ENCODE data around the gene CALY. TPM values are rescaled to one million over a fixed set of nuclear protein-coding genes. Genes with fewer than 3 reads are reported as not detected.
"Not testable (repeated sequence)": the region's sequence is repeated elsewhere in the genome, so short reads cannot be mapped to it uniquely, and the experiment has no call there.

The CALY gene
- total and polyA plus RNA-seq, 8 donors = 0.75 to 17.8 (median 3.2) TPM

DNA sequence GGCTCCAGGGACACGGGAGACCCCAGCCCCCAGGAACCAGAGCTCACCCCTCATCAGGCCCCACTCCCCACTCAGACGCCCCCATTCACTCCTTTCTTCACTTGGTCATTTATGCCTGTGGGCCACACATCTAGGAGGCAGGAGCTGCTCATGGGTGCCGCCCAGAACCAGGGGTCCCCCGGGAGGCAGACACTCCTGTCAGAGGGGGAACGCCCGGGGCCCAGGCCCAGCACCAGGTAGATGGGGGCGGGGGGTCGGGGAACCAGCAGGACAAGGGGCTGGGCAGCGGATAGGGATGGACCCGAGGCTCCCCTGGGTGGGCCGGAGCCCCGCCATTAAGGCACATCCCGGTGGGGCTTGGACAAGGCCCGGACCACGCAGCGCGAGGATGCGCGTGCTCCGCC lies 11.8 kb downstream of the CALY start:
- intact Hi-C loops (cut with DNase I) = no loop called here
- Histone ChIP-seq H3K27ac (no peak overlapping the region), H3K4me3 (peak overlapping the region in 1 of 4 donors; percentile 44), H3K36me3 (no peaks in the 10 kb centered on the region), H3K27me3 (peaks cover 0 to 24% (median 15%) of the 10 kb centered on the region in 4 donors), H3K4me1 (peaks cover 0 to 8% (median 7%) of the 10 kb centered on the region in 3 donors), H3K9me3 (no peaks in the 10 kb centered on the region)
- DNase-seq = peak in 4 of 6 donors; percentile 26 to 82 (median 53)
- FAIRE-seq = no peak
- peak; percentile 6 to 10 (median 7) for ATAC-seq
- 17 to 32% methylated on average over 10 to 20 of the region's 20 CpGs for WGBS, 2 donors
- TF ChIP-seq, protein P1, sequence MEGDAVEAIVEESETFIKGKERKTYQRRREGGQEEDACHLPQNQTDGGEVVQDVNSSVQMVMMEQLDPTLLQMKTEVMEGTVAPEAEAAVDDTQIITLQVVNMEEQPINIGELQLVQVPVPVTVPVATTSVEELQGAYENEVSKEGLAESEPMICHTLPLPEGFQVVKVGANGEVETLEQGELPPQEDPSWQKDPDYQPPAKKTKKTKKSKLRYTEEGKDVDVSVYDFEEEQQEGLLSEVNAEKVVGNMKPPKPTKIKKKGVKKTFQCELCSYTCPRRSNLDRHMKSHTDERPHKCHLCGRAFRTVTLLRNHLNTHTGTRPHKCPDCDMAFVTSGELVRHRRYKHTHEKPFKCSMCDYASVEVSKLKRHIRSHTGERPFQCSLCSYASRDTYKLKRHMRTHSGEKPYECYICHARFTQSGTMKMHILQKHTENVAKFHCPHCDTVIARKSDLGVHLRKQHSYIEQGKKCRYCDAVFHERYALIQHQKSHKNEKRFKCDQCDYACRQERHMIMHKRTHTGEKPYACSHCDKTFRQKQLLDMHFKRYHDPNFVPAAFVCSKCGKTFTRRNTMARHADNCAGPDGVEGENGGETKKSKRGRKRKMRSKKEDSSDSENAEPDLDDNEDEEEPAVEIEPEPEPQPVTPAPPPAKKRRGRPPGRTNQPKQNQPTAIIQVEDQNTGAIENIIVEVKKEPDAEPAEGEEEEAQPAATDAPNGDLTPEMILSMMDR (IDR thresholded peaks at IDR 0.05) = no peak

DNA sequence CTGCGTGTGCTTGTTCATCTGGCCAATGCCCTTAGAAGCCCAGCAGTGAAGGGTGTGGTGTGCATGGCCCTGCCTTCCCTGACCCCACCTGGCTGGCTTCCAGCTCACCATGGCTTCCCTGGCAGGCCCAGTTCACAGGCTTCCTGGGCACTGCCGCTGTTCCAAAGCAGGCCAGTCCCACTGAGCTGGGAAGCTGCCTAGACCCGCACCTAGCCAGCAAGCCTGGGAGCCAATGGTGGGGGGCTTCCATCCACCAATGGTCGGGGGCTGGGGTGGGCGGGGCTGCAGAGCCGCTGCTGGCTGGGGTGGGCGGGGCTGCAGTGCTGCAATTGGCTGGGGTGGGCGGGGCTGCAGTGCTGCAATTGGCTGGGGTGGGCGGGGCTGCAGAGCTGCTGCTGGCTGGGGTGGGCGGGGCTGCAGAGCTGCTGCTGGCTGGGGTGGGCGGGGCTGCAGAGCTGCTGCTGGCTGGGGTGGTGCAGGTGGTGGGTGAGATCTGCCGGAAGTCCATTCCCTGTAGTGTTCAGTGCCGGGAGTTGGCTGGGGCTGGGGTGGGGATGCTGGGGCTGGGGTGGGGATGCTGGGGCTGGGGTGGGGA lies 12.4 kb downstream of the CALY start:
- Histone ChIP-seq H3K4me1 (peaks cover 0 to 8% (median 7%) of the 10 kb centered on the region in 3 donors), H3K36me3 (no peaks in the 10 kb centered on the region), H3K9me3 (no peaks in the 10 kb centered on the region), H3K27me3 (peaks cover 0 to 24% (median 15%) of the 10 kb centered on the region in 4 donors), H3K4me3 (peak overlapping the region in 1 of 4 donors; percentile 18), H3K27ac (no peak overlapping the region)
- DNase-seq = peak; percentile 67 to 87 (median 80)
- intact Hi-C loops (cut with DNase I) = no loop called here
- no peak for FAIRE-seq
- whole genome bisulfite sequencing, 2 donors = 6 to 9% methylated on average over 8 to 13 of the region's 13 CpGs
- TF ChIP-seq, protein P1 (IDR thresholded peaks at IDR 0.05) = no peak
- peak; percentile 83 to 89 (median 85) for ATAC-seq

DNA sequence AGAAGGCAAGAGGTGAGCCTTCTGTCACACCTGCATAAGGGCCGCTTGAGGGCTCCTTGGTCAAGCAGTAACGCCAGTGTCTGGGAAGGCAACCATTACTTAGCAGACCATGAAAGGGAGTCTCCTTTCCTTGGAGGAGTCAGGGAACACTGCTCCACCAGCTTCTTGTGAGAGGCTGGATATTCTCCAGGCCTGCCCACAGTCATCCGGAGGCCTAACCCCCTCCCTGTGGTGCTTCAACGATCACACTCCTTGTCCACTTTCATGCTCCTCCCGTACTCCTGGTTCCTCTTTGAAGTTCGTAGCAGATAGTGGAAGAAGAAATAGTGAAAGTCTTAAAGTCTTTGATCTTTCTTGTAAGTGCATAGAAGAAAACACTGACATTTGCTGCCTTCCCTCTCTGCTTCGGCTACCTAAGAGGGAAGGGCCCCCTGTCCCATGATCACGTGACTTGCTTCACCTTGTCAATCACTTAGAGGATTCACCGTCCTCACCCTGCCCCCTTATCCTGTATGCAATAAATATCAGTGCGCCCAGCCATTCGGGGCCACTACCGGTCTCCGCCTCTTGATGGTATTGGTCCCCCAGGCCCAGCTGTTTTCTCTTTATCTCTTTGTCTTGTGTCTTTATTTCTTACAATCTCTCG lies 14.5 kb downstream of the CALY start:
- DNase-seq; H3K36me3 ChIP-seq; intact Hi-C loops (cut with DNase I); H3K4me3 ChIP-seq; H3K27ac ChIP-seq; ATAC-seq; H3K4me1 ChIP-seq; FAIRE-seq; H3K9me3 ChIP-seq: not testable (repeated sequence)
- WGBS, 2 donors = 78 to 86% methylated on average over 12 of the region's 14 CpGs
- peaks cover 0 to 15% (median 10%) of the 10 kb centered on the region in 4 donors for H3K27me3 ChIP-seq

DNA sequence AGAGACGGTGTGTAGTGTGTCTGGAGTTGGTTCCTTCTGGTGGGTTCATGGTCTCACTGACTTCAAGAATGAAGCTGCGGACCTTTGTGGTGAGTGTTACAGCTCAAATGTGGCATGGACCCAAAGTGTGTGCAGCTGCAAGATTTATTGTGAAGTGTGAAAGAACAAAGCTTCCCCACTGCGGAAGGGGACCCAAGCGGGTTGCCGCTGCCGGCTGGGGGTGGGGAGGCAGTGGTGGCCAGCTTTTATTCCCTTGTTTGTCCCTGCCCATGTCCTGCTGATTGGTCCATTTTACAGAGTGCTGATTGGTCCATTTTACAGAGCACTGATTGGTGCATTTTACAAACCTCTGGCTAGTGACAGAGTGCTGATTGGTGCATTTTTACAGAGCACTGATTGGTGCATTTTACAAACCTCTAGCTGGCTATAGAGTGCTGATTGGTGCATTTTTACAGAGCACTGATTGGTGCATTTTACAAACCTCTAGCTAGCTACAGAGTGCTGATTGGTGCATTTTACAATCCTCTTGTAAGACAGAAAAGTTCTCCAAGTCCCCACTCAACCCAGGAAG lies 15.8 kb downstream of the CALY start:
- H3K4me1 ChIP-seq; intact Hi-C loops (cut with DNase I); H3K27ac ChIP-seq; H3K4me3 ChIP-seq; H3K9me3 ChIP-seq; H3K36me3 ChIP-seq; H3K27me3 ChIP-seq; ATAC-seq; DNase-seq; FAIRE-seq: not testable (repeated sequence)
- 89 to 90% methylated on average over 6 of the region's 6 CpGs for WGBS, 2 donors

DNA sequence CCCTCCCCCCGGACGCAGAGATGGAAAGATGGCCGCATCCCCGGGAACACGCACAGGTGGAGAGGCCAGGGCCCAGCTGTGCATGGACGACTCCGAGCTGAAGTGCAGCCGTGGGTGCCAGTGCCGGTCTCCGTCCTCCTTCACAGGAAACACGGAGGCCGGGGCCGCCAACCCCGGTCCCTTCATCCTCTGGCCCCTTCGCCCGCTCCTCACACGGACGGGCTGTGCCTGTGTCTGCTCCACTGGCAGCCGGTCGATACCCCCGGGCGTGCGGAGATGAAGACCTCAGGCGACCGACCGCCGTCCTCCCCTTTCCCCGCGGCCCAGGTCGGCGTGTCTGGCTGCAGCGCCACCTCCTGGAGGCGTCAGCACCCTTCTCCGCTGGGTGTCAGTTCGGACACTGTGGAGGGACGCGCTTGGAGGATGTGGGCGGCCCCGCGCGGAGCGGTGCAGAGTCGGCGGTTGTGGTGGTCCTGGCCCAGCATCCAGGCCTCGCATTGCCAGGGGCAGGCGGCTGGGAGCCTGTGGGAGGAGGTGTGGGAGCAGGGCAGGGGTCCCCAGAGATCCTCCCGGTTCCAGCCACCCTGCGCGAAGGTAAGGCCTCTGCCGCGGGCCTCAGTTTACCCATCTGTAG lies 18.1 kb downstream of the CALY start:
- no peaks in the 10 kb centered on the region for H3K9me3 ChIP-seq
- intact Hi-C loops (cut with DNase I) = no loop called here
- H3K4me3 ChIP-seq = peak overlapping the region in 2 of 4 donors; percentile 25 to 45
- H3K4me1 ChIP-seq = no peaks in the 10 kb centered on the region
- 6 to 9% methylated on average over 42 to 51 of the region's 51 CpGs for WGBS, 2 donors
- no peak overlapping the region for H3K27ac ChIP-seq
- DNase-seq (peak; percentile 55 to 92 (median 76)), FAIRE-seq (no peak), ATAC-seq (peak; percentile 92 to 97 (median 96))
- no peaks in the 10 kb centered on the region for H3K27me3 ChIP-seq
- TF ChIP-seq, protein P1 (IDR thresholded peaks at IDR 0.05) = peak; percentile 69 to 84 (median 78)
- no peaks in the 10 kb centered on the region for H3K36me3 ChIP-seq

Measured in pancreas (tissue), 10 donors.